Right lung (tissue), 10 donors: ENCODE results near the gene CRX. TPM values are rescaled to one million over a fixed set of nuclear protein-coding genes. Genes with fewer than 3 reads are reported as not detected.
"Not testable (repeated sequence)": the region's sequence is repeated elsewhere in the genome, so short reads cannot be mapped to it uniquely, and the experiment has no call there.

Experiments
- DNase-seq, 2 donors: peaks; one replicate each; pipeline ENCODE4 v3.0.0-alpha.2; 2013
- long read RNA-seq, 8 donors: transcript quantifications; one replicate each; lab custom pipeline, GENCODE V29; 2026
- polyA plus RNA-seq, 5 donors: library from polyadenylated mRNA; unstranded; fragments of 120-200 nt; gene quantifications; one replicate each; pipeline versions ENCODE4 v1.2.1 to v1.2.3, GENCODE V29; 2013; ENCODE audit warnings: inconsistent platforms in 1 of 5, low replicate concordance in 1 of 5; ENCODE audit not compliant: insufficient read length in 5 of 5, insufficient read depth in 1 of 5

CRX gene
- polyA plus RNA-seq, result under 1 TPM in 4 of 5 donors, not detected in 1; 0.04 to 0.16 (median 0.09) TPM
- long read RNA-seq, donor 1, result 0 reads
- long read RNA-seq, donor 2, result 0 reads
- long read RNA-seq, donor 3, result 0 reads
- long read RNA-seq, donor 4, result 0 reads
- long read RNA-seq, donor 5, result 0 reads
- long read RNA-seq, donor 6, result 0 reads
- long read RNA-seq, donor 7, result 0 reads
- long read RNA-seq, donor 8, result 0 reads

GRCh38 chr19:47821460-47822020 is at the start of gene CRX:
CRX (plus strand) TSS chr19:47821937; CDS start chr19:47834444, 12,507 bp downstream.
- no peak for DNase-seq

GRCh38 chr19:47776568-47776967 is 45.2 kb upstream of the CRX start:
- DNase-seq, result peak in 1 of 2 donors; percentile 38

DNA sequence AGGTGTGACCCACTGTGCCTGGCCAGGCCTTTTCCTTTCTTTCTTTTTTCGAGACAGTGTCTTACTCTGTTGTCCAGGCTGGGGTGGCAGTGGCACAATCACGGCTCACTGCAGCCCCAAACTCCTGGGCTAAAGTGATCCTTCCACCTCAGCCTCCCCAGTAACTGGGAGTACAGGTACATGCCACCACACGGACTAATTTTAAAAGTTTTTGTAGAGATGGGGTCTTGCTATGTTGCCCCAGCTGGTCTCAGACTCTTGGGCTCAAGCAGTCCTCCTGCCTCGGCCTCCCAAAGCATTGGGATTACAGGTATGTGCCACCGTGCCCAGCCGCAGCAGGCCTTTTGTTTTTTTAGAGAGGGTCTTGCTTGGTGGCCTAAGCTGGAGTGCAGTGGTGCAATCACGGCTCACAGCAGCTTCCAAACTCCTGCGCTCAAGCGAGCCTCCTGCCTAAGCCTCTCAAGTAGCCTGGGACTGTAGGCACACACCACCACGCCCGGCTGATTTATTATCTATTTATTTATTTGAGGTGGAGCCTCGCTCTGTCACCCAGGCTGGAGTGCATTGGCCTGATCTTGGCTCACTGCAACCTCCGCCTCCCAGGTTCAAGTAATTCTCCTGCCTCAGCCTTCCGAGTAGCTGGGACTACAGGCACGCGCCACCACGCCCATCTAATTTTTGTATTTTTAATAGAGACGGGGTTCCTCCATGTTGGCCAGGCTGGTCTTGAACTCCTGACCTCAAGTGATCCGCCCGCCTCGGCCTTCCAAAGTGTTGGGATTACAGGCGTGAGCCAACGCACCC is 44.3 kb upstream of the CRX start:
- DNase-seq, result not testable (repeated sequence)

DNA sequence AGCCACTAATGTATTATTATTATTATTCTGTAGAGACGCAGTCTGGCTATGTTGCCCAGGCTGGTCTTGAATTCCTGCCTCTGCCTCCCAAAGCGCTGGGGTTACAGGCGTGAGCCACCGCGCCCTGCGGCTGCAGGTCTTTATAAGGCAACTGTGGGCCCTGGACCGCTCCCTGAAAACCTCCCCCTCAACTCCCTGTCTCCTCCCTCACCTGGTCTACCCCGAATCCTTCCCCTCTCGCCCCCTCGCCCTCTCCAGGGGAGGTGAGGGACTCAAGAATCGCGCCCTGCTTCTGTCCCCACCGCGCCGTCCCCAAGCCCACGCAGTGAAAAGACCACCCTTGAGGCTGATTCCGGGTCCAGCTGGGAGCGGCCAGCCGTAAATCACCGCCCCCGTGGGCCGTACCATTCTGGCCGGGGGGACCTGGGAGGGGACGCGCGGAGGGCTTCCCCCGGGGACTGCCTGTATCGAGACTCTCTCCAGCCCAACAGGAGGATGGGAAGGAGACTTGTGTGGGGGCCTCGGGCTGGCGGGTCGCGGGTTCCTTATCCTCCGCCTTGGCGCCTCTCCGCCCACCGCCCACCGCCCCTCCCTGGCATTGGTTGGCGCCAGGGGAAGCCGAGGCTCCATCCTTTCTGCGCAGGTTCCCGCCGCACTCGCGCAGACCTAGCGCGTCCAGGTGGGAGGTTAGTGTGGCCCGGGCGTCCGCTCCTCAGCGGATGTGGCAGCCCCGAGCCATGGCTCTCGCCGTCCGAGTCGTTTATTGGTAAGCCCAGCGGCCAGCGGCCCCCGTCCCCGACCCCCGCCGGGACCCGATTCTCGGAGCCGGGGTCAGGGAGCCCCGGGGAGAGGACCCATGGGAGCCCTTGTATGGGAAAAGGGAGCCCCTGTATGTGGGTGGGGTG is 43.4 kb upstream of the CRX start, which contains the start of gene SELENOW:
TSS of gene SELENOW (plus strand) at position 655 of the 905 bp plus-strand sequence. CDS start at position 738, 83 bp downstream.
- DNase-seq, result peak; percentile 82 to 88

- no peak for DNase-seq
Measured at GRCh38 chr19:47778954-47779351, 42.8 kb upstream of the CRX start.

DNA sequence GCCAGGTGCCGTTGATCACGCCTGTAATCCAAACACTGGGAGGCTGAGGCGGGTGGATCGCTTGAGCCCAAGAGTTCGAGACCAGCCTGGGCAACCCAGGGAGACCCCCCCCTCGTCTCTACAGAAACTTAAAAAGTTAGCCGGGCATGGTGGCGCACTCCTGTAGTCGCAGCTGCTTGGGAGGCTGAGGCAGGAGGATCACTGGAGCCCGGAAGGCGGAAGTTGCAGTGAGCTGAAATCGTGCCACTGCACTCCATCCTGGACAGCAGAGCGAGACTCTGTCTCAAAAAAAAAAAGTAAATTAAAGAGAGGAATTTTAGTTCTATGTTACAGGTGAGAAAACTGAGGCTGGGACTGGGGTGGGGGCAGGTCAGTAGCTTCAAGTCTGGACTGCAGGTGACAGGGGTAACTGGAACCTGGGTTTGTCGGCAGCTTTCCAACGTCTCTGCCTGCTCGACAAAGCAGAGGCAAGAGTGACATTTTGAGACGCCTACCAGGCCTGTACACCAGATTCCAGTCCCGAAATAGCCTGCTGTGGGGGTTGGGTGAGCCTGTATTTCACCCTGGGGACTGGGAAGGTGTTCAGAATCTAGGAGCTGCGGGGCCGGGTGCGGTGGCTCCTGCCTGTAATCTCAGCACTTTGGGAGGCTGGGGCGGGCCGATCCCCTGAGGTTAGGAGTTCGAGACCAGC is 42.1 kb upstream of the CRX start:
- no peak for DNase-seq

- DNase-seq, result no peak
Measured at GRCh38 chr19:47780215-47780551, 41.6 kb upstream of the CRX start.

GRCh38 chr19:47781590-47782262 is 40.0 kb upstream of the CRX start:
- no peak for DNase-seq

DNA sequence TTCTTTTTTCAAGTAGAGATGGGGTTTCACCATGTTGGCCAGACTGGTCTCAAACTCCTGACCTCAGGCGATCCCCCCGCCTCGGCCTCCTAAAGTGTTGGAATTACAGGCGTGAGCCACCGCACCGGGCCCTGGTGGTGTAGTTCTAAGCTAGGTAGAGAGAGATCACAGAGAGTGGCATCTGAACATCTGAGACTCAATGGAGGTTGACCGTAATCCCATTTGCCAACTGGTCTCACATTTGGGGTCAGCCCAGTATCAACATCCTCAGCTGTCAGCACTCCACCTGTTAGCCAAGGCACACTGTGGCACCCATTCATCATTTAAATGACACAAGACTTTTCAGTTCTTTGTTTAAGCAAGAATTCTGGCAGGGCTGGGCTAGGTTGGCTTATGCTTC is 35.2 kb upstream of the CRX start:
- DNase-seq, result no peak

- DNase-seq, result not testable (repeated sequence)
Measured at GRCh38 chr19:47787307-47787706, 34.4 kb upstream of the CRX start.

GRCh38 chr19:47789811-47790210 is 31.9 kb upstream of the CRX start:
- not testable (repeated sequence) for DNase-seq

DNA sequence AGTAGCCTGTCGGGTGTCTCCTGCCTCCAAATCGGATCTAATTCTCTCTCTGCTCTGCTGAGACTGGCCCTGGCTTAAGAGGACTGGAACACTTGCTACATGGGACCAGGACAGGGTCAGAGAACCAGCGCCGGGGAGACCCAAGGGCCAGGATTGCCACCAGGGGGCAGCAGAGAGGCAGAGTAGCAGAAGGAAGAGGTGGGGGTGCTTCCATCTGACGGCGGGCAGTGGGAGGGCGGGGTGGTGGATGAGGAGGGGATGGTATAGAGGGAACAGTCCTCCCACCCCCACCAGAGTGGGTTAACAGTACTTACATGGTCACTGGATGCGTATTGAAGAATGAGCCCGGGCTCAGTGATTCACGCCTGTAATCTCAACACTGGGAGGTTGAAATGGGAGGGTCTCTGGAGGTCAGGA is 31.3 kb upstream of the CRX start:
- DNase-seq, result no peak

DNA sequence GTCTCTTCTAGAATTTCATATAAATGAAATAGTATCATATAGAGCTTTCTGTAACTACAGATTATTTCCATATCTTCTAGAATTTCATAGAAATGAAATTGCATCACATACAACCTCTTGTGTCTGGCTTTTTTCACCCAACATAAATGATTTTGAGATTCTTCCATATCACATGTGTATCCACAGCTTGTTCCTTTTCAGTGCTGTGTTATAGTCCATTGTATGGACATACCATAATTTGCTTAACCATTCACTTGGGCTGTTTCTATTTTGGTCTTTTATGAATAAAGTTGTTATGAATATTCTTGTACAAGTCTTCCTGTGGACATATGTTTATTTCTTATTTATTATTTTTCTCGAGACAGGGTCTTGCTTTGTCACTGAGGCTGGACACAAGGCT is 29.1 kb upstream of the CRX start:
- no peak for DNase-seq

DNA sequence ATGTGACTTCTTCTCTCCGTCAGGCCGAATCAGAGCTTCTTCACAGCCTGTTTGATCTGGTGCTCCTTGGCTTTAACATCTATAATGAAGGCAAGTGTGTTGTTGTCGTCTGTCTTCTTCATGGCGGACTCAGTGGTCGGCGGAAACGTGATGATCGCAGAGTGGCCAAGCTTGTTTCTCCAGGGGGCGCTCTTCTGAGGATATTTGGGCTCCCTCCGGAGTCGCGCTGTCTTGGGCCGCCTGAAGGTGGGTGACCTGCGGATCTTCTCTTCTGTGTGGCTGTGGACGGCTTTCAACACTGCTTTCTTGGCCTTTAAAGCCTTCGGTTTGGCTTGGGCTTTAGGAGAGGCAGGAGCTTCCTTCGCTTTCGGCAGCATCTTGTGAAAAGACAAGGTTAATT is 27.2 kb upstream of the CRX start:
- DNase-seq, result no peak

DNA sequence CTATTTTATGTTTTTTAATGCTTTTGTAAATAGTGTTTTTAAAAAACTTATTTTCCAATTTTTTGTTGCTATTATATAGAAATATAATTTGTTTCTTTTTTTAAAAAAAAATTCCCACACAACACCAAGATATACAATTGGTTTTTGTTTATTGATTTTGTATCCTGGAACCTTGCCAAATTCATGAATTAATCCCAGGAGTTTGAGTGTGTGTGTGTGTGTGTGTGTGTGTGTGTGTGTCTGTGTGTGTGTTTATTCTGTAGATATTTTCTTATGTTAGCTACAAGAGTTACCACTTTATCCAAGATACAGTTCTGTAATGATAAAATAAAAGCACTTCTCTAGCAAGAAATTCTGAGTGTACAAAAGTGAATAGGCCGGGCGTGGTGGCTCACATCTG is 25.0 kb upstream of the CRX start:
- DNase-seq, result no peak

DNA sequence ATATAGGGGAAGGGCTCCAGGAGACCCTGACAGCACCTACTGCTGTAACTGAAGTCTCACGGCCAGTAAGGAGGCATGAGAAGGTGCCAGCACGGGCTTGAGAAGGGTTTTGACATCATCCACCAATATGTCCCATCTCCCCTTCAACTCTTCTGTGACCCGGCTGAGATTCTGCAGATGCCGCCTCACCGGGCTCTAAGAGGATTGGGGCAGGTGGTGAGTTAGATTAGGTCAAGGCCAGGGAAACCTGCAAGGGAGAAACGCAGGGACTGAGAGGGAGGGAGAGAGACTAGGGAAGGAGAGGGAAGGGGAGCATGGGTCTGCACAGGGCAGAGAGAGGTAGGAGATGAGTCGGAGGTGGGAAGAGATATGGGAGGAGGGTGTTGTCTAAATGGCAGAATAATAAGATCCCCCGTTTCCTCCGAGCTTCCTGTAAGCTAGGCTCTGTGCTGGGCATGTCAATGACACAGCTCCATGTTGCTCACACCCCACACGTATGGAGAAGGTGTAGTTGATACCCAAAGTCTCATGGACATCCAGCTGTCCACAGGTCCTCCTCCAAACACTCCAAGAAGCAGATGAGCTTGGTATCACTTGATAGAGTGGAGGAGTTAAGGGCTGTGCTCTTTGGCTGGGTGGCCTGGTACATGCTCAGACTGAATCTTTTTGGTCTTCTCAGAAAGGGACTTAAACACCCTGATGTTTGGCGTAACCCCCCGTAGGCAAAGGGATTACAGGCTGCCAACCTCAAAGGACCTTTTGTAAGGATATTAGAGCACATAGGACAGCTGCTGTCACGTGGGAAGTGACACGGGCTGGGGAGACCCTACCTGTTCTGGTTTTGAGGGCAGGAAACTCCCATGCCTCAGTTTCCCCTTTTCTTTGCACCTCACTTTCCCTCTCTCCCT is 23.5 kb upstream of the CRX start:
- DNase-seq, result no peak

- no peak for DNase-seq
Measured at GRCh38 chr19:47798904-47799266, 22.9 kb upstream of the CRX start.

GRCh38 chr19:47801270-47801669 is 20.5 kb upstream of the CRX start:
- no peak for DNase-seq

DNA sequence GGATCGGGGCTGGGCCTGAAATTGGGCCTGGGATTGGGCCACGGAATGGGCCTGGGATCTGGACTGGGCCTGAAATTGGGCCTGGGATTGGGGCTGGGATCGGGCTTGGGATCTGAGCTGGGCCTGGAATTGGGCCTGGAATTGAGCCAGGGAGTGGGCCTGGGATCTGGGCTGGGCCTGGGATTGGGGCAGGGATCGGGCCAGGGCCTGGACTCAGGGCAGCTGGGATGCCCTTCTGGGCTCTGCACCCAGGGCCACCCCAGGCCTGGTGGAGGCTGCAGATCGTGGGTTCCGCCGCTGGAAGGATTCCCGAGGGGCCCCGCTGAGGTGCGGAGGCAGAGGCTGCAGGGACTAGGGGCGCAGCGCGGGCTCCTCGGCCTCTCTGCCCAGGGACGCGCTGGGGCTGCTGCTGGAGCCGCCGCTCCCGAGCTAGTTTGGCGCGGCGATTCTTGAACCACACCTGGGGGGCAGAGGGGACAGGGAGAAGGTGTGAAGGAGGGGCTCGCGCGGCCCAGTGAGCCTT is 19.2 kb upstream of the CRX start:
- no peak for DNase-seq
